Amygdala (tissue), 56 donors: ENCODE data around the gene RERE.

Experiments
- DNase-seq, 56 donors: peaks; one replicate each; lab custom pipeline; 2025; lab: John Stamatoyannopoulos, UW

Gene RERE

DNA sequence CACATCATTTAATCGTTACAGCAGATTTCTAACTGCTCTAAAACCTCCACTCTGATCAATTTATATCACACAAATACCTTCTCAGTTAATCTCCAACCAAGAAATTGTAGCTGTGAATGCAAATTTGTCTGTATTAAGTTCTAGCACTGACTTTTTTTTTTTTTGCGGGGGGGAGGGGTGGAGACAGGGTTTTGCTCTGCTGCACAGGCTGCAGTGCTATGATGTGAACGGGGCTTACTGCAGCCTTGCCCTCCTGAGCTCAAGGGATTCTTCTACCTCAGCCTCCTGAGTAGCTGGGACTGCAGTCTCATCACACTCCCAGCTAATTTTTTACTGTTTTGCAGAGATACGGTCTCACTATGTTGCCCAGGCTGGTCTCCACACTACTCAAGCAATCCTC, 163.6 kb downstream of the RERE start:
- DNase-seq, result no peak

DNA sequence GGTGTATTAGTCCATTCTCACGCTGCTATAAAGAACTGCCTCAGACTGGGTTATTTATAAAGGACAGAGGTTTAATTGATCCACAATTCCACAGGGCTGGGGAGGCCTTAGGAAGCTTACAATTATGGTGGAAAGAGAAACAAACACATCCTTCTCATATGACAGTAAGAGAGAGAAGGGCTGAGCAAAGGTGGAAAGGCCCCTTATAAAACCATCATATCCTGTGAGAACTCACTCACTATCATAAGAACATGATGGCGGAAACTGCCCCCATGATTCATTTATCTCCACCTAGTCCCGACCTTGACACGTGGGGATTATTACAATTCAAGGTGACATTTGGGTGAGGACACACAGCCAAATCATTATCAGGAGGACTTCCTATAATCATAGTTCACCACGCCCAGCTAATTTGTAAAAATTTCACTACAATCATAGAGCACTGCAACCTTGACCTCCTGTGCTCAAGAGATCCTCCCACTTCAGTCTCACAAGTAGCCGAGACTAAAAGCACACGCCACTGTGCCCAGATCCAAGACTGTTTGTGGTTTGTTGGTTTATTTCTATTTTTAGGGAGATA, 164.9 kb downstream of the RERE start:
- DNase-seq, result no peak

GRCh38 chr1:8651962-8652361, 165.5 kb downstream of the RERE start:
- DNase-seq, result no peak

DNA sequence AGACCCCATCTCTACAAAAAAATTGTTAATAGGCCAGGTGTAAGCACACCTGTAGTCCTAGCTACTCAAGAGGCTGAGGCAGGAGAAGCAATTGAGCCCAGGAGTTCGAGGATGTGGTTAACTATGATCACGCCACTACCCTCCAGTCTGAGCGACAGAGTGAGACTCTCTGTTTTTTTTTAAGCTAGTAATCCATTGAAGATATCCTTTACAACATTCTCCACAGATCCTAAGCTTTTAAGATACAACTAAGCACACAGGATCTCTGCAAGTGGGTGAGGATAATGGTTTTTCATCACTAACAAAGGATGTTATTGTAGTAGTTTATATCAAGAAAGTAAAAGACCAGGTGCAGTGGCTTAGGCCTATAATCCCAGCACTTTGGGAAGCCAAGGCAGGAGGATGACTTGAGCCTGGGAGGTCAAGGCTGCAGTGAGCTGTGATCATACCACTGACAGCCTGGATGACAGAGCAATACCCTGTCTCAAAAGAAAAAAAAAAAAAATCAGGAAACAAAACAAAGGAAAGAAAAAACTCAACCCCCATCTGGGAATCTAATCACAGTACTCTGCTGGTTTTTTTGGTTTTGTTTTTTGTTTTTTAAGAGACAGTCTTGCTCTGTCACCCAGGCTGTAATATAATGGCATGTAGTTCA, 166.1 kb downstream of the RERE start:
- no peak for DNase-seq

- DNase-seq, result no peak
Observed at GRCh38 chr1:8649875-8650274, 167.6 kb downstream of the RERE start.

DNA sequence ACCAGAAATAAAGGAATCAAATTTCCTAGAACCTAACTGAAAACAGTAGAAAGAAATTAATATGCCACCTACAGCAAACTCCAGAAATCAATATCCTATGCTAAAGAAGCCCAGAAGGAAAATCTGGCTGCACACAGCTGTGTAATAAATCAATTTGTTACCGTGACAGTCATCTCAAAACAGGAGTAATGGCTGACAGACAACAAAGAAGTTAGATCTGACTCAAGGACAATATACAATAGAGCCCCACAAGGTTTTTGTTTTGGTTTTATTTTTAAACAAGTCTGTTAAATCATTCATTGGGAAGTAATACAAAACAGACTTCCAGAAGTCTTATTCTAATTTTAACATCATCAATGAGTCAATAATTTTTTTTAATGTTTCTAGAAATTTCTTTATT, 168.4 kb downstream of the RERE start:
- no peak for DNase-seq

- DNase-seq, result no peak
Observed at GRCh38 chr1:8646996-8647395, 170.4 kb downstream of the RERE start.

- DNase-seq, result no peak
Observed at GRCh38 chr1:8646189-8646588, 171.3 kb downstream of the RERE start.

- DNase-seq, result no peak
Observed at GRCh38 chr1:8643542-8644536, 173.6 kb downstream of the RERE start.

GRCh38 chr1:8642114-8642513, 175.3 kb downstream of the RERE start:
- DNase-seq, result no peak

DNA sequence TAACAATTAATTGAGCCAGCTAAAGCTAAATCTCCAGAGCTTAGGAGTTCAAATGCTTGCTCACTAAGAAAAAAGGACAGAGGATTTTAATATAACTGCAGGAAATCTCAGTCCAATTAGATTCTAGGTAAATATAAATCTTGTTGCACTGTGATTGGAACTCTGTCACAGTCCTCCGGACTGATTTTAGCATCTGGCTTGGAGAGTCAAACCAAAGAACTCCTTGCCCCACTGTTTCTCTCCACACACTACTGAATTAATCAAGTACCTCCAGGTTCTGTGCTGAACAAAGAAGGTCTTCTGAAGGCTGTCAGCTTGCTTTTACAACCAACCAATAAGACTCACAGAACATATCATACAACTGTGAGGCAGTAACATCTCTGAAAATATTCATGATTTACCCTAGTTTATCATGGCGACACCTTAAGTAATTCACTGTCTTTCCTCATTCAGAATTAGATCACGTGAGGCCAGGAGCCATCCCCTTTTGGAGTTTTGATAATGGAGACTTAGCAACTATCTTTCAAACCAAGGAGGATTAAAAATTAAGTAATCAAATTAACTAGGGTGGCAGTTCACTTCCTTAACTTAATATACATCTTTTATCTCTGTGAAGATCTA, 176.0 kb downstream of the RERE start:
- no peak for DNase-seq

DNA sequence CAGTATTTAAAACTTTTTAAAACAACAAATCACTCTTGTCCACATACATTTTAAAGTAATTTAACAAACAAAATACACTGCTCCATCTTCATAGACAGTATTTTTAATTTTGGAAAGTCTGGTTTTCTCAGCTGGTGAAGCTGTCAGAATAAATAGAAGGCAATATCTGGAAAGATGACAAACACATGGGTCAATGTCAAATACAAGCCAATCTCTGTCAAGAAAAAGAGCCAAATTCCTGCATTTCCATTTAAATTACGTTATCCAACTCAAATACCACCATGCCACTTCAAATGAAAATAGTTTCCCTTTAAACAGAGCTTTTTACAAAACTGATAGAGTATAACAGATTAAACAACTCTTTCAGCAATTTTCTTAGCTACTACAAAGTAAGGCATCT, 176.5 kb downstream of the RERE start:
- no peak for DNase-seq

- DNase-seq, result no peak
Observed at GRCh38 chr1:8639148-8639547, 178.3 kb downstream of the RERE start.

GRCh38 chr1:8633741-8634501, 183.5 kb downstream of the RERE start:
- no peak for DNase-seq

DNA sequence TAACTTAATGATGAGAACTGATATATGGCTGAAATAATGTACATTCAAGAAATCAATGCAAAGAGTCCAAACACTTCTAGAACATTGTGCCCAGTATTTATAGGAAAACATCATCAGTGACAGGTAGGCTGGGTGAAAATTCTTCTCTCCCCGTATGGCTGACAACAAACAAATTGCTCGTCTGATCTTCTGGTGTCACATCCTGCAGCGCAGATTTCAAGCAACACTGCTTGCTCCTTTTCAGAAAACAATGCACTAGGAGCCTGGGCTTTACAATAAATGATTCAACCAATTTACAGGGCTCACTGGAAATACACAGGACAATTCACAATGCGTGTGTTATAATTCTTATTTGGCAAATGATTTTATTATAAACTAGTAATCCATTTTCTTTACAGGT, 185.3 kb downstream of the RERE start:
- DNase-seq, result no peak

- no peak for DNase-seq
Observed at GRCh38 chr1:8631163-8631562, 186.3 kb downstream of the RERE start.

GRCh38 chr1:8629241-8630091, 188.0 kb downstream of the RERE start:
- DNase-seq, result peak in 17 of 56 donors; percentile 3 to 66 (median 36)

GRCh38 chr1:8628606-8629005, 188.8 kb downstream of the RERE start:
- no peak for DNase-seq

DNA sequence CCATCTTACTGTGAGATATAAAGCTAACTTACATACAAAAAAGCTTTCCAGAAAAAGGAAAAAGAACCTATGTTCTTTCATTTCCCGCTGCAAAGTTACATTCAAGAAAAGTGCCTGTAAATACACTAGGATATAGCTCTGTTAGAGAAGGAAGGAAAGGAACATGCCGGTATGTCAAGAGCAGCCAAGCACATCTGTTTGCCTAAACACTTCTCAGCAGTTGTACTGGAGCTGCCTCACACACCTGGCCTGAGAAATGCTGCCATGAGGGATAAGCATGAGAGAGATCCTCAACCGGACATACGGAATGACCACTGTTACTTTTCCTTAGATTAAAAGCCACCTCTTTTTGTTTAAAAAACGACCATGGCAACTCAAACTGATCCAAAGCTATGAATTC, 189.7 kb downstream of the RERE start:
- no peak for DNase-seq
